GM19023 (cell line): ENCODE results near the gene SEMA6D.

Experiments used
- ATAC-seq: cut with Tn5 transposase; IDR thresholded peaks from one replicate; pipeline ENCODE4 v1.9.1; 2021; ENCODE audit warnings: mild to moderate bottlenecking, moderate library complexity; ENCODE audit not compliant: unreplicated experiment

Gene SEMA6D

GRCh38 chr15:47780971-47781370, 63.7 kb downstream of the SEMA6D start:
- ATAC-seq = no peak

GRCh38 chr15:47781527-47781926, 64.2 kb downstream of the SEMA6D start:
- no peak for ATAC-seq

GRCh38 chr15:47784820-47785219, 67.5 kb downstream of the SEMA6D start:
- ATAC-seq = no peak

GRCh38 chr15:47786371-47786770, 69.1 kb downstream of the SEMA6D start:
- ATAC-seq = no peak

- no peak for ATAC-seq
Measured at GRCh38 chr15:47787875-47788274, 70.6 kb downstream of the SEMA6D start.

GRCh38 chr15:47788685-47789084, 71.4 kb downstream of the SEMA6D start:
- ATAC-seq = no peak

GRCh38 chr15:47791161-47791560, 73.9 kb downstream of the SEMA6D start:
- ATAC-seq = no peak

- ATAC-seq = no peak
Measured at GRCh38 chr15:47792231-47792630, 74.9 kb downstream of the SEMA6D start.

GRCh38 chr15:47794252-47794914, 77.1 kb downstream of the SEMA6D start:
- ATAC-seq = no peak

- no peak for ATAC-seq
Measured at GRCh38 chr15:47795864-47796263, 78.6 kb downstream of the SEMA6D start.

GRCh38 chr15:47796339-47796738, 79.0 kb downstream of the SEMA6D start:
- no peak for ATAC-seq

GRCh38 chr15:47796830-47797229, 79.5 kb downstream of the SEMA6D start:
- ATAC-seq = no peak

GRCh38 chr15:47801522-47801921, 84.2 kb downstream of the SEMA6D start:
- no peak for ATAC-seq

GRCh38 chr15:47802216-47802615, 84.9 kb downstream of the SEMA6D start:
- no peak for ATAC-seq

GRCh38 chr15:47803767-47804166, 86.5 kb downstream of the SEMA6D start:
- ATAC-seq = no peak

- no peak for ATAC-seq
Measured at GRCh38 chr15:47804733-47805132, 87.4 kb downstream of the SEMA6D start.

GRCh38 chr15:47806008-47806407, 88.7 kb downstream of the SEMA6D start:
- no peak for ATAC-seq

- ATAC-seq = no peak
Measured at GRCh38 chr15:47811172-47811571, 93.9 kb downstream of the SEMA6D start.

GRCh38 chr15:47812470-47812999, 95.2 kb downstream of the SEMA6D start:
- peak; percentile 58 for ATAC-seq

GRCh38 chr15:47813748-47814384, 96.6 kb downstream of the SEMA6D start:
- ATAC-seq = peak; percentile 84

- no peak for ATAC-seq
Measured at GRCh38 chr15:47814620-47815019, 97.3 kb downstream of the SEMA6D start.

GRCh38 chr15:47817969-47818548, 100.8 kb downstream of the SEMA6D start:
- ATAC-seq = no peak
